IMR-90 (cell line): ENCODE data around the gene GIPC3. TPM values are rescaled to one million over a fixed set of nuclear protein-coding genes. Genes with fewer than 3 reads are reported as not detected.

Experiments used
- ATAC-seq: fragments of 200-7000 bp; cut with Tn5 transposase; 2 replicates; pipeline ENCODE4 v1.9.1; 2020; ENCODE audit warnings: low read depth, mild to moderate bottlenecking, moderate library complexity
- BruUV-seq: library from RNA; stranded (reverse); fragments of 400-500 nt; replicated peaks from 2 replicates; lab custom pipeline; 2021; lab: Mats Ljungman, UMichigan
- CTCF ChIA-PET: fragments of 300-600 bp; formaldehyde crosslinking; extraction: SDS; loops from one replicate; lab custom pipeline; 2021; ENCODE audit warnings: antibody characterized with exemption; lab: Yijun Ruan, JAX
- POLR2A ChIA-PET: fragments of 300-600 bp; sonication (Branson Sonifier 250); formaldehyde crosslinking; loops from one replicate; lab custom pipeline; 2022; ENCODE audit warnings: antibody characterized with exemption; ENCODE audit not compliant: unreplicated experiment; lab: Charles Lee
- DNase-seq: peaks from one replicate; pipeline ENCODE4 v3.0.0; 2013
- H2AFZ ChIP-seq: replicated peaks from 2 replicates; pipeline ENCODE3; 2013; ENCODE audit warnings: low read length, mild to moderate bottlenecking; ENCODE audit not compliant: poor library complexity
- H2AK5ac ChIP-seq: 2 replicates; pipeline ENCODE4 v1.6.1; 2013; ENCODE audit warnings: low read depth, low read length, inconsistent platforms
- H2AK9ac ChIP-seq: replicated peaks from 2 replicates; pipeline ENCODE3; 2013; ENCODE audit warnings: mild to moderate bottlenecking, low read depth, low read length, moderate library complexity; ENCODE audit not compliant: poor library complexity
- H2BK120ac ChIP-seq: 2 replicates; pipeline ENCODE4 v1.6.1; 2013; ENCODE audit warnings: low read depth, low read length, inconsistent platforms
- H2BK15ac ChIP-seq: 3 replicates; pipeline ENCODE4 v1.6.1; 2013; ENCODE audit warnings: low read depth, low read length, inconsistent platforms
- H2BK20ac ChIP-seq: 2 replicates; pipeline ENCODE4 v1.6.1; 2013; ENCODE audit warnings: low read depth, mild to moderate bottlenecking, inconsistent platforms, low read length, moderate library complexity
- H2BK5ac ChIP-seq: 2 replicates; pipeline ENCODE4 v1.6.1; 2013; ENCODE audit warnings: mild to moderate bottlenecking, low read depth, low read length, inconsistent platforms; ENCODE audit not compliant: poor library complexity, severe bottlenecking
- H3K14ac ChIP-seq: replicated peaks from 2 replicates; pipeline ENCODE4 v1.6.1; 2013; ENCODE audit warnings: low read depth, low read length, inconsistent platforms
- H3K18ac ChIP-seq: 2 replicates; pipeline ENCODE4 v1.6.1; 2013; ENCODE audit warnings: low read depth, low read length, control low read depth
- H3K23ac ChIP-seq: 2 replicates; pipeline ENCODE4 v1.6.1; 2013; ENCODE audit warnings: low read depth, low read length, inconsistent platforms
- H3K27ac ChIP-seq: 2 replicates; pipeline ENCODE4 v1.5.1; 2013; ENCODE audit warnings: mild to moderate bottlenecking, control low read depth, low read length; ENCODE audit not compliant: insufficient read depth
- H3K27me3 ChIP-seq: 2 replicates; pipeline ENCODE4 v1.6.1; 2013; ENCODE audit warnings: low read length; ENCODE audit not compliant: control insufficient read depth, insufficient read depth
- H3K36me3 ChIP-seq: 2 replicates; pipeline ENCODE4 v1.6.1; 2013; ENCODE audit warnings: low read length, mixed read lengths; ENCODE audit not compliant: control insufficient read depth, insufficient read depth
- H3K4ac ChIP-seq: 2 replicates; pipeline ENCODE4 v1.6.1; 2013; ENCODE audit warnings: low read depth, low read length, inconsistent platforms
- H3K4me1 ChIP-seq: 2 replicates; pipeline ENCODE4 v1.6.1; 2013; ENCODE audit warnings: low read length, mixed read lengths; ENCODE audit not compliant: control insufficient read depth, insufficient read depth
- H3K4me2 ChIP-seq: 2 replicates; pipeline ENCODE4 v1.6.1; 2013; ENCODE audit warnings: low read depth, mild to moderate bottlenecking, control low read depth, low read length, moderate library complexity
- H3K4me3 ChIP-seq: 2 replicates; pipeline ENCODE4 v1.5.1; 2013; ENCODE audit warnings: low read depth, mild to moderate bottlenecking, control low read depth, low read length, moderate library complexity; ENCODE audit not compliant: insufficient read depth
- H3K56ac ChIP-seq: 2 replicates; pipeline ENCODE4 v1.6.1; 2013; ENCODE audit warnings: low read length, inconsistent platforms; ENCODE audit not compliant: insufficient read depth; ENCODE audit errors: extremely low read depth
- H3K79me1 ChIP-seq, 2 experiments: 2 replicates each; pipeline ENCODE4 v1.6.1; 2013; ENCODE audit warnings: low read length in 2 of 2, inconsistent platforms in 1 of 2, low read depth in 1 of 2
- H3K9ac ChIP-seq: 2 replicates; pipeline ENCODE4 v1.6.1; 2013; ENCODE audit warnings: low read depth, low read length, control low read depth
- H3K9me1 ChIP-seq: 2 replicates; pipeline ENCODE4 v1.6.1; 2013; ENCODE audit warnings: low read length, inconsistent platforms; ENCODE audit not compliant: insufficient read depth
- H3K9me3 ChIP-seq: 2 replicates; pipeline ENCODE4 v1.6.1; 2013; ENCODE audit warnings: low read length; ENCODE audit not compliant: control insufficient read depth, insufficient read depth
- H4K20me1 ChIP-seq: 2 replicates; pipeline ENCODE4 v1.6.1; 2013; ENCODE audit warnings: low read length, inconsistent platforms; ENCODE audit not compliant: insufficient read depth
- H4K5ac ChIP-seq: 2 replicates; pipeline ENCODE4 v1.6.1; 2013; ENCODE audit warnings: mild to moderate bottlenecking, low read depth, low read length, control low read depth
- H4K8ac ChIP-seq, 2 experiments: 2 replicates each; pipeline ENCODE4 v1.6.1; 2013; ENCODE audit warnings: low read depth in 2 of 2, low read length in 2 of 2, control low read depth in 1 of 2, inconsistent platforms in 1 of 2
- H4K91ac ChIP-seq: 2 replicates; pipeline ENCODE4 v1.6.1; 2013; ENCODE audit warnings: low read depth, low read length, inconsistent platforms; ENCODE audit not compliant: insufficient read depth
- BHLHE40 ChIP-seq: fragments of 150-350 bp; IDR thresholded peaks from 2 replicates; pipeline ENCODE4 v1.6.1; 2016; ENCODE audit warnings: mild to moderate bottlenecking, low read depth, low read length
- CEBPB ChIP-seq: IDR thresholded peaks from 2 replicates; pipeline ENCODE4 v1.6.1; 2012; ENCODE audit warnings: low read depth, low read length, improper control_type of control experiment
- CHD1 ChIP-seq: IDR thresholded peaks from 2 replicates; pipeline ENCODE4 v1.6.1; 2012; ENCODE audit warnings: low read depth, low read length, improper control_type of control experiment
- FOS ChIP-seq: fragments of 150-350 bp; IDR thresholded peaks from 2 replicates; pipeline ENCODE4 v1.6.1; 2016; ENCODE audit warnings: low read depth, low read length
- MAFK ChIP-seq: IDR thresholded peaks from 2 replicates; pipeline ENCODE4 v1.6.1; 2012; ENCODE audit warnings: low read depth, low read length, improper control_type of control experiment
- MAZ ChIP-seq: IDR thresholded peaks from 2 replicates; pipeline ENCODE4 v1.6.1; 2012; ENCODE audit warnings: low read depth, mild to moderate bottlenecking, low read length, improper control_type of control experiment, moderate library complexity, borderline replicate concordance
- MXI1 ChIP-seq: IDR thresholded peaks from 2 replicates; pipeline ENCODE4 v1.6.1; 2012; ENCODE audit warnings: low read depth, mild to moderate bottlenecking, low read length, moderate library complexity, borderline replicate concordance
- NFE2L2 ChIP-seq: fragments of 150-350 bp; IDR thresholded peaks from 2 replicates; pipeline ENCODE4 v1.6.1; 2016; ENCODE audit warnings: low read depth, mild to moderate bottlenecking, low read length
- POLR2A ChIP-seq: IDR thresholded peaks from 2 replicates; pipeline ENCODE4 v1.6.1; 2012; ENCODE audit warnings: mild to moderate bottlenecking, low read depth, low read length
- RAD21 ChIP-seq: IDR thresholded peaks from 2 replicates; pipeline ENCODE4 v1.6.1; 2012; ENCODE audit warnings: low read length, improper control_type of control experiment
- RCOR1 ChIP-seq: IDR thresholded peaks from 2 replicates; pipeline ENCODE4 v1.6.1; 2012; ENCODE audit warnings: mild to moderate bottlenecking, low read length, improper control_type of control experiment; ENCODE audit not compliant: insufficient replicate concordance
- RFX5 ChIP-seq: IDR thresholded peaks from 2 replicates; pipeline ENCODE4 v1.8.0; 2012; ENCODE audit warnings: low read depth, mild to moderate bottlenecking, low read length, moderate library complexity
- SMC3 ChIP-seq: fragments of 150-350 bp; IDR thresholded peaks from 2 replicates; pipeline ENCODE4 v1.6.1; 2016; ENCODE audit warnings: low read depth, mild to moderate bottlenecking, antibody characterized with exemption, low read length, moderate library complexity
- WGBS, 2 experiments: methylation state at CpG; one replicate each; pipeline versions ENCODE4 v1.1.5 to v1.1.7; 2013; ENCODE audit warnings: missing lambda C conversion rate in 2 of 2; ENCODE audit not compliant: insufficient read length in 1 of 2; ENCODE audit errors: extremely low coverage in 2 of 2; 5-methylcytosine and 5-hydroxymethylcytosine counted together
- dilution Hi-C: fragments of 300-500 bp; cut with HindIII; formaldehyde crosslinking; loops from one replicate; pipeline ENCODE4 v1.14.3; 2018; ENCODE audit warnings: low sequenced_read_pairs; ENCODE audit not compliant: unreplicated experiment
- in situ Hi-C: fragments of 300-500 bp; cut with MboI; formaldehyde crosslinking; loops from 3 replicates; pipeline ENCODE4 v1.14.3; 2019; ENCODE audit warnings: low sequenced_read_pairs, inconsistent platforms, mixed read lengths
- intact Hi-C: fragments of 100-400 bp; cut with micrococcal nuclease; formaldehyde crosslinking; loops from 2 replicates; pipeline ENCODE4 v1.10.0; 2022
- polyA plus RNA-seq, 3 experiments: library from polyadenylated mRNA; depleted of rRNA; stranded (reverse); fragments of >200 nt; gene quantifications; 2 replicates each; pipeline ENCODE4 v1.2.3, GENCODE V29; 2012; ENCODE audit warnings: low replicate concordance in 1 of 3
- total RNA-seq: library from RNA; depleted of rRNA; stranded (reverse); fragments of >200 nt; gene quantifications from 2 replicates; pipeline ENCODE4 v1.2.3, GENCODE V29; 2012
- TF ChIP-seq, protein P1 (sequence below): conservative IDR thresholded peaks from 2 replicates; pipeline ENCODE4 v1.5.1; 2012; ENCODE audit warnings: mild to moderate bottlenecking, low read depth, low read length, improper control_type of control experiment
- TF ChIP-seq, protein P2 (sequence below): fragments of 150-350 bp; IDR thresholded peaks from 2 replicates; pipeline ENCODE4 v1.6.1; 2016; ENCODE audit warnings: low read depth, mild to moderate bottlenecking, low read length, moderate library complexity, borderline replicate concordance
- TF ChIP-seq, protein P3 (sequence below): fragments of 150-350 bp; IDR thresholded peaks from 2 replicates; pipeline ENCODE4 v1.6.1; 2017; ENCODE audit warnings: mild to moderate bottlenecking, antibody characterized with exemption, low read length, low read depth

Gene GIPC3
- total and polyA plus RNA-seq, 2 of the 4 experiments (the other 2 are of a cell fraction) = under 0.01 to 0.36 TPM

DNA sequence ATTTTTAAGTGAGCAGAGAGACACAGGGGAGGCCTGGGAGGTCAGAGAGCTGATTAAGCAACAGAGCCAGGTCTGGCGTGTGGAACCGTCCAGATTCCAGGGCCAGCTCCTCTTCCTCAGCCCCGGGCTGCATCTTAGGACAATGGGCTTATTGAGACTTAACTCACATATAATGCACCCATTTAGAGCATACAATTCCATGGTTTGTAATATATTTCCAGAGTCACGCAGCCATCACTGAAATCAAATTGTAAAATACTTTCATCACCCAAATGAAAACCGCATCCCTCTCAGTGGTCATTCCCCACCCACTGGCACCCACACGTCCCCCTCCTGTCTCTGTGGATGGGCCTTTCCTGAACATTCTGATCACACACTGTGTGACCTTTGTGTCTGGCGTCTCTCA, 14.7 kb upstream of the GIPC3 start:
- H3K4me3 ChIP-seq = no peak overlapping the region
- H2BK15ac ChIP-seq = no peak overlapping the region
- ATAC-seq (no peak), DNase-seq (no peak)
- ChIA-PET POLR2A (no interaction called here), CTCF (interaction anchor here (0.7 to 1.1 kb wide), 2 partner anchors 26 to 683 kb away, joined by 3 read pairs; no protein-coding TSS in a partner anchor)
- WGBS, 2 experiments = 90% methylated on average over 4 of the region's 7 CpGs; no CpG with 5 or more reads in 1 of the 2 experiments
- H3K27ac ChIP-seq = no peak overlapping the region
- H3K23ac ChIP-seq = no peak overlapping the region
- H4K5ac ChIP-seq = no peak overlapping the region
- no peak overlapping the region for H3K9ac ChIP-seq
- no peak overlapping the region for H3K56ac ChIP-seq
- no peak overlapping the region for H2AK5ac ChIP-seq
- H3K79me1 ChIP-seq = peaks cover 7 to 22% of the 10 kb centered on the region in 2 experiments; a peak in 3 of 4 replicates
- no peaks in the 10 kb centered on the region for H3K27me3 ChIP-seq
- TF ChIP-seq, protein P1, sequence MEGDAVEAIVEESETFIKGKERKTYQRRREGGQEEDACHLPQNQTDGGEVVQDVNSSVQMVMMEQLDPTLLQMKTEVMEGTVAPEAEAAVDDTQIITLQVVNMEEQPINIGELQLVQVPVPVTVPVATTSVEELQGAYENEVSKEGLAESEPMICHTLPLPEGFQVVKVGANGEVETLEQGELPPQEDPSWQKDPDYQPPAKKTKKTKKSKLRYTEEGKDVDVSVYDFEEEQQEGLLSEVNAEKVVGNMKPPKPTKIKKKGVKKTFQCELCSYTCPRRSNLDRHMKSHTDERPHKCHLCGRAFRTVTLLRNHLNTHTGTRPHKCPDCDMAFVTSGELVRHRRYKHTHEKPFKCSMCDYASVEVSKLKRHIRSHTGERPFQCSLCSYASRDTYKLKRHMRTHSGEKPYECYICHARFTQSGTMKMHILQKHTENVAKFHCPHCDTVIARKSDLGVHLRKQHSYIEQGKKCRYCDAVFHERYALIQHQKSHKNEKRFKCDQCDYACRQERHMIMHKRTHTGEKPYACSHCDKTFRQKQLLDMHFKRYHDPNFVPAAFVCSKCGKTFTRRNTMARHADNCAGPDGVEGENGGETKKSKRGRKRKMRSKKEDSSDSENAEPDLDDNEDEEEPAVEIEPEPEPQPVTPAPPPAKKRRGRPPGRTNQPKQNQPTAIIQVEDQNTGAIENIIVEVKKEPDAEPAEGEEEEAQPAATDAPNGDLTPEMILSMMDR = no peak
- TF ChIP-seq RCOR1 (no peak), MAZ (no peak), RFX5 (no peak), CEBPB (no peak), BHLHE40 (no peak), RAD21 (no peak), CHD1 (no peak), POLR2A (no peak), MAFK (no peak), NFE2L2 (no peak), FOS (no peak), SMC3 (no peak), MXI1 (no peak)
- TF ChIP-seq, protein P2, sequence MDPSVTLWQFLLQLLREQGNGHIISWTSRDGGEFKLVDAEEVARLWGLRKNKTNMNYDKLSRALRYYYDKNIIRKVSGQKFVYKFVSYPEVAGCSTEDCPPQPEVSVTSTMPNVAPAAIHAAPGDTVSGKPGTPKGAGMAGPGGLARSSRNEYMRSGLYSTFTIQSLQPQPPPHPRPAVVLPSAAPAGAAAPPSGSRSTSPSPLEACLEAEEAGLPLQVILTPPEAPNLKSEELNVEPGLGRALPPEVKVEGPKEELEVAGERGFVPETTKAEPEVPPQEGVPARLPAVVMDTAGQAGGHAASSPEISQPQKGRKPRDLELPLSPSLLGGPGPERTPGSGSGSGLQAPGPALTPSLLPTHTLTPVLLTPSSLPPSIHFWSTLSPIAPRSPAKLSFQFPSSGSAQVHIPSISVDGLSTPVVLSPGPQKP = no peak
- TF ChIP-seq, protein P3, sequence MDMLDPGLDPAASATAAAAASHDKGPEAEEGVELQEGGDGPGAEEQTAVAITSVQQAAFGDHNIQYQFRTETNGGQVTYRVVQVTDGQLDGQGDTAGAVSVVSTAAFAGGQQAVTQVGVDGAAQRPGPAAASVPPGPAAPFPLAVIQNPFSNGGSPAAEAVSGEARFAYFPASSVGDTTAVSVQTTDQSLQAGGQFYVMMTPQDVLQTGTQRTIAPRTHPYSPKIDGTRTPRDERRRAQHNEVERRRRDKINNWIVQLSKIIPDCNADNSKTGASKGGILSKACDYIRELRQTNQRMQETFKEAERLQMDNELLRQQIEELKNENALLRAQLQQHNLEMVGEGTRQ = no peak
- H4K91ac ChIP-seq = no peak overlapping the region
- no peaks in the 10 kb centered on the region for H3K4me1 ChIP-seq
- H2AFZ ChIP-seq = no peak overlapping the region
- dilution Hi-C loops (no loop called here), intact Hi-C loops (no loop called here), in situ Hi-C loops (no loop called here)
- peaks cover 7% of the 10 kb centered on the region; the same call in 1 of the 2 replicates for H3K36me3 ChIP-seq
- peaks cover 10% of the 10 kb centered on the region; the same call in 1 of the 2 replicates for H4K20me1 ChIP-seq
- H4K8ac ChIP-seq = no peak overlapping the region
- no peak overlapping the region for H2BK120ac ChIP-seq
- no peak overlapping the region for H3K4ac ChIP-seq
- H2BK20ac ChIP-seq = no peak overlapping the region
- H3K9me1 ChIP-seq = peaks cover 4% of the 10 kb centered on the region
- H3K14ac ChIP-seq = no peak overlapping the region
- no TSS peak for BruUV-seq
- no peak overlapping the region for H3K18ac ChIP-seq
- no peak overlapping the region for H3K4me2 ChIP-seq
- no peak overlapping the region for H2BK5ac ChIP-seq
- no peaks in the 10 kb centered on the region for H3K9me3 ChIP-seq
- no peak overlapping the region for H2AK9ac ChIP-seq
